Left ventricle myocardium inferior (tissue), 1 donor: ENCODE measurements around the gene KLRK1. TPM values are rescaled to one million over a fixed set of nuclear protein-coding genes. Genes with fewer than 3 reads are reported as not detected.
A peak's percentile ranks its signal among the peaks of the same experiment; 100 is the strongest.
"Not testable (repeated sequence)": the region's sequence is repeated elsewhere in the genome, so short reads cannot be mapped to it uniquely, and the experiment has no call there.

Source experiments
- DNase-seq: peaks from one replicate; pipeline ENCODE4 v3.0.0-alpha.2; 2020
- H3K27ac ChIP-seq: fragments of 200-600 bp; replicated peaks from 2 replicates; pipeline ENCODE4 v1.8.0; 2021
- H3K27me3 ChIP-seq: fragments of 200-600 bp; 2 replicates; pipeline ENCODE4 v1.8.0; 2021; ENCODE audit warnings: low read depth
- H3K36me3 ChIP-seq: fragments of 200-600 bp; 2 replicates; pipeline ENCODE4 v1.8.0; 2021
- H3K4me1 ChIP-seq: fragments of 200-600 bp; 2 replicates; pipeline ENCODE4 v1.8.0; 2021
- H3K4me3 ChIP-seq: fragments of 200-600 bp; 2 replicates; pipeline ENCODE4 v1.8.0; 2021; ENCODE audit warnings: mild to moderate bottlenecking, moderate library complexity
- H3K9me3 ChIP-seq: fragments of 200-600 bp; replicated peaks from 2 replicates; pipeline ENCODE4 v1.8.0; 2021
- intact Hi-C: fragments of 100-400 bp; cut with micrococcal nuclease; formaldehyde crosslinking; loops from one replicate; pipeline ENCODE4 v1.11.0; 2022
- total RNA-seq: library from RNA; stranded (reverse); fragmentation: NEBNext Ultra II Directional; extraction: Animal tissue kit (Norgen Biotek cat#: 25700); gene quantifications from one replicate; pipeline ENCODE4 v1.2.1, GENCODE V29; 2021
- TF ChIP-seq, protein P1 (sequence below): fragments of 200-600 bp; IDR thresholded peaks from 2 replicates; pipeline ENCODE4 v1.8.0; 2021; ENCODE audit warnings: antibody characterized with exemption, mild to moderate bottlenecking, borderline replicate concordance
- donor health status: DM: no; HTN: yes; CAD: no; lungs with severe emphysema.

Gene KLRK1
- total RNA-seq, 1 donor from 2014 or later: 0.36 TPM

DNA sequence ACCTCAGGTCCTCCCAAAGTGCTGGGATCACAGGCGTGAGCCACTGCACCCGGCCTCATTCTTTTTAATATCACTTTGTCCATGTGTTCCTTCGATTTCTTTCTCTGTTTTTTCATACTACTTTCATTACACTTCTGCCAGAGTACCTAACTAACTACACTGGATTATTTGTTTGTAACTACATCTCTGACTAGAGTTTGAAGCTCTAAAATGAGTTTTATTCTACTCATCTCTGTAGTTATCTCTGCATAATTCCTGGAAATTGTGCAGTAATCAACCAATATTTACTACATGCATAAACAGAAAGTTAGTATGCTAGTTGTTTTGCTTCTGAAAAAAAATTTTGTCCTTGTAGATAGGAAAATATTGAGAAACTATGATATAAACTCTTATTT, 15.2 kb downstream of the KLRK1 start:
- DNase-seq: no peak
- TF ChIP-seq, protein P1, sequence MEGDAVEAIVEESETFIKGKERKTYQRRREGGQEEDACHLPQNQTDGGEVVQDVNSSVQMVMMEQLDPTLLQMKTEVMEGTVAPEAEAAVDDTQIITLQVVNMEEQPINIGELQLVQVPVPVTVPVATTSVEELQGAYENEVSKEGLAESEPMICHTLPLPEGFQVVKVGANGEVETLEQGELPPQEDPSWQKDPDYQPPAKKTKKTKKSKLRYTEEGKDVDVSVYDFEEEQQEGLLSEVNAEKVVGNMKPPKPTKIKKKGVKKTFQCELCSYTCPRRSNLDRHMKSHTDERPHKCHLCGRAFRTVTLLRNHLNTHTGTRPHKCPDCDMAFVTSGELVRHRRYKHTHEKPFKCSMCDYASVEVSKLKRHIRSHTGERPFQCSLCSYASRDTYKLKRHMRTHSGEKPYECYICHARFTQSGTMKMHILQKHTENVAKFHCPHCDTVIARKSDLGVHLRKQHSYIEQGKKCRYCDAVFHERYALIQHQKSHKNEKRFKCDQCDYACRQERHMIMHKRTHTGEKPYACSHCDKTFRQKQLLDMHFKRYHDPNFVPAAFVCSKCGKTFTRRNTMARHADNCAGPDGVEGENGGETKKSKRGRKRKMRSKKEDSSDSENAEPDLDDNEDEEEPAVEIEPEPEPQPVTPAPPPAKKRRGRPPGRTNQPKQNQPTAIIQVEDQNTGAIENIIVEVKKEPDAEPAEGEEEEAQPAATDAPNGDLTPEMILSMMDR: no peak
- H3K9me3 ChIP-seq: no peaks in the 10 kb centered on the region
- H3K27ac ChIP-seq: no peak overlapping the region
- peaks cover 7% of the 10 kb centered on the region for H3K4me1 ChIP-seq
- no peaks in the 10 kb centered on the region for H3K36me3 ChIP-seq
- intact Hi-C loops: no loop called here
- H3K4me3 ChIP-seq: no peak overlapping the region
- no peaks in the 10 kb centered on the region for H3K27me3 ChIP-seq

DNA sequence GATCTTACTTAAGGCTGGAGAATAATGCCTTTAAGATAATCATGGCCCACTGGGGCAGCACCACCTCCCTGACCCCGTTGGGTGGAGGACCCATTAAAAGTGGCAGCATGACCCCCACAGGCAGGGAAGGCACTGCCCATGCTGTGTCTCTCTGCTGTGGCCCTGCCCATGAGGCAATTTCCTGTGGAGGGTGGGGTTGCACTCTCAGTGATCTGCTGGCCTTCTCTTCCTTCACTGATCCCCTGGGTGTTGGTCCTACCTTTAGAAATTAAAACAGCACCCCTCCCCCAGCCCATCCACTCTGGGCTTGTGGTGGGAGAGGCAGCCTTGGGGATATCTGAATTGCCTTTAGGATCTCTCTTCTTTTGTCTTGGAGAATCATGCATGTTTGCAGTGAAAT, 17.3 kb downstream of the KLRK1 start:
- Histone ChIP-seq H3K4me3 (no peak overlapping the region), H3K36me3 (no peaks in the 10 kb centered on the region), H3K4me1 (peaks cover 7% of the 10 kb centered on the region), H3K27ac (no peak overlapping the region), H3K27me3 (no peaks in the 10 kb centered on the region), H3K9me3 (no peaks in the 10 kb centered on the region)
- TF ChIP-seq, protein P1: no peak
- intact Hi-C loops: no loop called here
- DNase-seq: no peak

DNA sequence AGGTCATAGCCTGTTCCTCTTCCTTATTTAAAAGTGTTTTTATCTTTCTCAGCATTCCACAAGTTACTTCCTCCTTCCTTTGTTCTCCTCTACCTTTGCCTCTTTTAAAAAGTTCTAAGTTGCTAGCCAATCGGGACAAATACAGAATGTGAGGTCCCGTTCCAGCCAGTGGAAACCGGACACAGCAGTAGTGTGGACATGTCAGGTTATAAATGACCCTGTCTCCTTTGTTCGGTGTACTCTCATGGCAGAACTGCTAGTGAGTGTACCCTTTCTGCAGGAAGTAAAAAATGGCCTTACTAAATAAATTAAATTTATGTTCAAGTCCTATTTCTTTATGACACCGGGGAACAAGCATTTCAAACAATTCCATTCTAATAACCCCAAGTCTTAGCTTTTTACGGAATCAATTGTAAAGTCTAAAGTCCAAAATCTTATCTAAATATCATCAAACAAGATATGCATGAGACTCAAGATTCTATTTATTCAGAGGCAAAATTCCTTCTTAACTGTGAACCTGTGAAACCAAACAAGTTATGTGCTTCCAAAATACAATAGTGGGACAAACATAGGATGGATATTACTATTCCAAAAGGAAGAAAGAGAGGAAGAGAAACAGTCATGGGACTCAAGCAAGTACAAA, 17.8 kb downstream of the KLRK1 start:
- H3K27ac ChIP-seq: peak overlapping the region; percentile 34
- DNase-seq, intact Hi-C loops, H3K27me3 ChIP-seq, H3K4me1 ChIP-seq, H3K36me3 ChIP-seq, H3K9me3 ChIP-seq, H3K4me3 ChIP-seq: not testable (repeated sequence)

GRCh38 chr12:10369557-10370415, 20.1 kb downstream of the KLRK1 start:
- H3K27ac ChIP-seq: no peak overlapping the region
- no peak for DNase-seq
- no peaks in the 10 kb centered on the region for H3K36me3 ChIP-seq
- H3K27me3 ChIP-seq: no peaks in the 10 kb centered on the region
- TF ChIP-seq, protein P1: no peak
- H3K4me3 ChIP-seq: no peak overlapping the region
- intact Hi-C loops: no loop called here
- H3K4me1 ChIP-seq: peaks cover 24% of the 10 kb centered on the region
- no peaks in the 10 kb centered on the region for H3K9me3 ChIP-seq

GRCh38 chr12:10368206-10369171, 21.4 kb downstream of the KLRK1 start:
- H3K27me3 ChIP-seq: no peaks in the 10 kb centered on the region
- no peaks in the 10 kb centered on the region for H3K36me3 ChIP-seq
- H3K9me3 ChIP-seq: no peaks in the 10 kb centered on the region
- peak overlapping the region; percentile 27 for H3K4me3 ChIP-seq
- TF ChIP-seq, protein P1: no peak
- H3K27ac ChIP-seq: peak overlapping the region; percentile 76
- H3K4me1 ChIP-seq: peaks cover 37% of the 10 kb centered on the region
- intact Hi-C loops: no loop called here
- no peak for DNase-seq

DNA sequence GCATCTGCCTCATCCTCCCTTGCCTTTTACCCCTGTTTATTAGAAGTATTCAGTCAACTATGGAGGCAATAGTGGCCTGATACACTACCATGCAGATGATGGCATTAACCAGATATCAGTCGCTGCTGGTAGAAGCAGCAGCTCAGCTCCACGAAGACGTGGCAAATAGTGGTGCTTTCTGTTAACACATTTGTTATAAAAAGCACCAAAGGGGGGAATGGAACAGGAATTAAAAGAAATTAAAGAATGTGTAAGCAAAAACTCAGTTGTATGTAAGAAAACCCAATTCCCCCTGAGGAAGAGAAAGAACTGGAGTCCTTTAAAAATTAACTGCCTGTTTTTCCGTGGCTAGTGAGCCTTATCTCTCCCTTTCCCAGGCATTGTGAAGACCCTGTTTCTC, 22.1 kb downstream of the KLRK1 start:
- H3K4me3 ChIP-seq, H3K9me3 ChIP-seq, intact Hi-C loops, H3K27me3 ChIP-seq, H3K27ac ChIP-seq, H3K36me3 ChIP-seq, DNase-seq: not testable (repeated sequence)
- peaks cover 42% of the 10 kb centered on the region for H3K4me1 ChIP-seq
